SK-N-SH treated with all-trans-retinoic acid at 6 μM for 48 hours (cell line): Measurements from ENCODE around the gene ACSL6.

Source experiments
- ATAC-seq: fragments of 200-7000 bp; cut with Tn5 transposase; 3 replicates; pipeline ENCODE4 v1.9.1; 2020; ENCODE audit warnings: mild to moderate bottlenecking, moderate library complexity
- ARNTL ChIP-seq: fragments of 450-650 bp; formaldehyde crosslinking; IDR thresholded peaks from 2 replicates; pipeline ENCODE4 v1.5.0; 2020; ENCODE audit warnings: low read depth, mild to moderate bottlenecking, moderate library complexity, borderline replicate concordance
- BACH2 ChIP-seq: fragments of 250-450 bp; sonication (Bioruptor Pico); IDR thresholded peaks from 2 replicates; pipeline ENCODE4 v1.9.0; 2021; ENCODE audit warnings: mild to moderate bottlenecking, borderline replicate concordance
- CSDC2 ChIP-seq: fragments of 250-450 bp; sonication (Bioruptor Pico); IDR thresholded peaks from 2 replicates; pipeline ENCODE4 v1.5.0; 2020; ENCODE audit warnings: mild to moderate bottlenecking, moderate library complexity
- ESRRG ChIP-seq: fragments of 250-450 bp; sonication (Bioruptor Pico); IDR thresholded peaks from 2 replicates; pipeline ENCODE4 v1.6.1; 2021; ENCODE audit warnings: mild to moderate bottlenecking
- GLIS3 ChIP-seq: fragments of 250-450 bp; sonication (Bioruptor Pico); IDR thresholded peaks from 2 replicates; pipeline ENCODE4 v1.5.0; 2020; ENCODE audit warnings: mild to moderate bottlenecking, moderate library complexity
- ISL1 ChIP-seq: fragments of 250-450 bp; sonication (Bioruptor Pico); IDR thresholded peaks from 2 replicates; pipeline ENCODE4 v2.1.2; 2022; ENCODE audit warnings: mild to moderate bottlenecking, moderate library complexity
- PPARA ChIP-seq: fragments of 250-450 bp; sonication (Bioruptor Pico); IDR thresholded peaks from 2 replicates; pipeline ENCODE4 v1.5.0; 2020; ENCODE audit warnings: mild to moderate bottlenecking, borderline replicate concordance
- SNAI2 ChIP-seq: fragments of 250-450 bp; sonication (Bioruptor Pico); IDR thresholded peaks from 2 replicates; pipeline ENCODE4 v1.5.0; 2020; ENCODE audit warnings: mild to moderate bottlenecking, moderate library complexity
- TCF4 ChIP-seq: fragments of 250-450 bp; sonication (Bioruptor Pico); IDR thresholded peaks from 2 replicates; pipeline ENCODE4 v1.8.0; 2021; ENCODE audit warnings: mild to moderate bottlenecking, moderate library complexity, borderline replicate concordance
- TOX ChIP-seq: fragments of 250-450 bp; sonication (Bioruptor Pico); IDR thresholded peaks from 2 replicates; pipeline ENCODE4 v1.8.0; 2021; ENCODE audit warnings: mild to moderate bottlenecking, moderate library complexity, borderline replicate concordance
- ZC3H10 ChIP-seq: fragments of 250-450 bp; sonication (Bioruptor Pico); IDR thresholded peaks from 2 replicates; pipeline ENCODE4 v1.5.1; 2021; ENCODE audit warnings: mild to moderate bottlenecking, moderate library complexity
- ZFP30 ChIP-seq: fragments of 450-650 bp; formaldehyde crosslinking; IDR thresholded peaks from 2 replicates; pipeline ENCODE4 v1.5.0; 2022; ENCODE audit warnings: mild to moderate bottlenecking, moderate library complexity
- ZNF565 ChIP-seq: fragments of 450-650 bp; formaldehyde crosslinking; conservative IDR thresholded peaks from 2 replicates; pipeline ENCODE4 v1.5.0; 2020; ENCODE audit warnings: low read depth, mild to moderate bottlenecking, moderate library complexity
- ZNF70 ChIP-seq: fragments of 450-650 bp; formaldehyde crosslinking; IDR thresholded peaks from 2 replicates; pipeline ENCODE4 v1.5.0; 2020; ENCODE audit warnings: mild to moderate bottlenecking, moderate library complexity
- ZNF8 ChIP-seq: fragments of 450-650 bp; formaldehyde crosslinking; IDR thresholded peaks from 2 replicates; pipeline ENCODE4 v1.5.0; 2020; ENCODE audit warnings: mild to moderate bottlenecking, moderate library complexity
- TF ChIP-seq, protein P1 (sequence below): fragments of 250-450 bp; sonication (Bioruptor Pico); IDR thresholded peaks from 2 replicates; pipeline ENCODE4 v1.8.0; 2021; ENCODE audit warnings: low read depth, mild to moderate bottlenecking, moderate library complexity, borderline replicate concordance
- TF ChIP-seq, protein P2 (sequence below): fragments of 250-450 bp; sonication (Bioruptor Pico); IDR thresholded peaks from 2 replicates; pipeline ENCODE4 v1.5.1; 2021; ENCODE audit warnings: mild to moderate bottlenecking, moderate library complexity
- TF ChIP-seq, protein P3 (sequence below): fragments of 250-450 bp; sonication (Bioruptor Pico); IDR thresholded peaks from 2 replicates; pipeline ENCODE4 v1.8.0; 2020; ENCODE audit warnings: mild to moderate bottlenecking, moderate library complexity, borderline replicate concordance
- TF ChIP-seq, protein P4 (sequence below): fragments of 250-450 bp; sonication (Bioruptor Pico); IDR thresholded peaks from 2 replicates; pipeline ENCODE4 v1.5.0; 2020; ENCODE audit warnings: mild to moderate bottlenecking, moderate library complexity
- TF ChIP-seq, protein P5 (sequence below): fragments of 250-450 bp; sonication (Bioruptor Pico); IDR thresholded peaks from 2 replicates; pipeline ENCODE4 v1.5.1; 2020; ENCODE audit warnings: low read depth, mild to moderate bottlenecking, moderate library complexity

The ACSL6 gene

DNA sequence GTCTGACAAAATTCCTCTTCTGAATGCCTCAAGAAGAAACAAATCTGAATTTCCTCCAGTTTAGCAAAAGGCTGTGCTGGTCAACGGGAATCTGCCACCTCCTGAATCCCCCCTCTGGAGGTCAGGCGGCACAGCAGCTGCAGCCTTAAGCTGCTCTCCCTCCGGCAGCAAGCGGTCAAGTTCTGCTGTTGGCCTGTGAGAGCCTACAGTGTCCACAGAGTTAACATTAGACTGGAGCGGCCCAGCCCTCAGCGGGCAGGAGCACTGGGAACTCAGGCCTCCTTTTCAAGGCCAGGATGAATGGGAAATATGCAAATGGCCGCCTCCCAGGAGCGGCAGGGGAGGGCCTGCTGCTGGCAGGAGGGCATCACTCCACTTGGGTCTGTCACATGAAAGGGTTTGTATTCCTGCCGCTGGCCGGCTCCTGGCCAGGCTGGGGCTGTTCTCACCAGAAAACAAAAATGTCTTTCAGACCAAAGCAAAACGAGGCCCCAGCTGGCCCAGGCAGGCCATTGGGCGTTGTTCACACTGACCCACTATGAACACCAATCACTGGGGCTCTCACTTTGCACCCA, 8.2 kb downstream of the ACSL6 start:
- no peak for ATAC-seq
- no peak for TF ChIP-seq ZNF8
- TF ChIP-seq ARNTL: no peak
- TF ChIP-seq BACH2: no peak
- TF ChIP-seq, protein P1, sequence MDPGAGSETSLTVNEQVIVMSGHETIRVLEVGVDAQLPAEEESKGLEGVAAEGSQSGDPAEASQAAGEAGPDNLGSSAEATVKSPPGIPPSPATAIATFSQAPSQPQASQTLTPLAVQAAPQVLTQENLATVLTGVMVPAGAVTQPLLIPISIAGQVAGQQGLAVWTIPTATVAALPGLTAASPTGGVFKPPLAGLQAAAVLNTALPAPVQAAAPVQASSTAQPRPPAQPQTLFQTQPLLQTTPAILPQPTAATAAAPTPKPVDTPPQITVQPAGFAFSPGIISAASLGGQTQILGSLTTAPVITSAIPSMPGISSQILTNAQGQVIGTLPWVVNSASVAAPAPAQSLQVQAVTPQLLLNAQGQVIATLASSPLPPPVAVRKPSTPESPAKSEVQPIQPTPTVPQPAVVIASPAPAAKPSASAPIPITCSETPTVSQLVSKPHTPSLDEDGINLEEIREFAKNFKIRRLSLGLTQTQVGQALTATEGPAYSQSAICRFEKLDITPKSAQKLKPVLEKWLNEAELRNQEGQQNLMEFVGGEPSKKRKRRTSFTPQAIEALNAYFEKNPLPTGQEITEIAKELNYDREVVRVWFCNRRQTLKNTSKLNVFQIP (CRISPR knock-in tag): no peak
- TF ChIP-seq TCF4 (CRISPR knock-in tag): no peak
- no peak for TF ChIP-seq ZNF565 (CRISPR knock-in tag)
- TF ChIP-seq GLIS3: no peak
- TF ChIP-seq ESRRG (CRISPR knock-in tag): no peak
- no peak for TF ChIP-seq PPARA (CRISPR knock-in tag)
- no peak for TF ChIP-seq ZFP30 (CRISPR knock-in tag)
- TF ChIP-seq, protein P2, sequence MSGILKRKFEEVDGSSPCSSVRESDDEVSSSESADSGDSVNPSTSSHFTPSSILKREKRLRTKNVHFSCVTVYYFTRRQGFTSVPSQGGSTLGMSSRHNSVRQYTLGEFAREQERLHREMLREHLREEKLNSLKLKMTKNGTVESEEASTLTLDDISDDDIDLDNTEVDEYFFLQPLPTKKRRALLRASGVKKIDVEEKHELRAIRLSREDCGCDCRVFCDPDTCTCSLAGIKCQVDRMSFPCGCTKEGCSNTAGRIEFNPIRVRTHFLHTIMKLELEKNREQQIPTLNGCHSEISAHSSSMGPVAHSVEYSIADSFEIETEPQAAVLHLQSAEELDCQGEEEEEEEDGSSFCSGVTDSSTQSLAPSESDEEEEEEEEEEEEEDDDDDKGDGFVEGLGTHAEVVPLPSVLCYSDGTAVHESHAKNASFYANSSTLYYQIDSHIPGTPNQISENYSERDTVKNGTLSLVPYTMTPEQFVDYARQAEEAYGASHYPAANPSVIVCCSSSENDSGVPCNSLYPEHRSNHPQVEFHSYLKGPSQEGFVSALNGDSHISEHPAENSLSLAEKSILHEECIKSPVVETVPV (CRISPR knock-in tag): no peak
- TF ChIP-seq, protein P3, sequence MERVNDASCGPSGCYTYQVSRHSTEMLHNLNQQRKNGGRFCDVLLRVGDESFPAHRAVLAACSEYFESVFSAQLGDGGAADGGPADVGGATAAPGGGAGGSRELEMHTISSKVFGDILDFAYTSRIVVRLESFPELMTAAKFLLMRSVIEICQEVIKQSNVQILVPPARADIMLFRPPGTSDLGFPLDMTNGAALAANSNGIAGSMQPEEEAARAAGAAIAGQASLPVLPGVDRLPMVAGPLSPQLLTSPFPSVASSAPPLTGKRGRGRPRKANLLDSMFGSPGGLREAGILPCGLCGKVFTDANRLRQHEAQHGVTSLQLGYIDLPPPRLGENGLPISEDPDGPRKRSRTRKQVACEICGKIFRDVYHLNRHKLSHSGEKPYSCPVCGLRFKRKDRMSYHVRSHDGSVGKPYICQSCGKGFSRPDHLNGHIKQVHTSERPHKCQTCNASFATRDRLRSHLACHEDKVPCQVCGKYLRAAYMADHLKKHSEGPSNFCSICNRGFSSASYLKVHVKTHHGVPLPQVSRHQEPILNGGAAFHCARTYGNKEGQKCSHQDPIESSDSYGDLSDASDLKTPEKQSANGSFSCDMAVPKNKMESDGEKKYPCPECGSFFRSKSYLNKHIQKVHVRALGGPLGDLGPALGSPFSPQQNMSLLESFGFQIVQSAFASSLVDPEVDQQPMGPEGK: no peak
- TF ChIP-seq ISL1 (CRISPR knock-in tag): no peak
- TF ChIP-seq, protein P4, sequence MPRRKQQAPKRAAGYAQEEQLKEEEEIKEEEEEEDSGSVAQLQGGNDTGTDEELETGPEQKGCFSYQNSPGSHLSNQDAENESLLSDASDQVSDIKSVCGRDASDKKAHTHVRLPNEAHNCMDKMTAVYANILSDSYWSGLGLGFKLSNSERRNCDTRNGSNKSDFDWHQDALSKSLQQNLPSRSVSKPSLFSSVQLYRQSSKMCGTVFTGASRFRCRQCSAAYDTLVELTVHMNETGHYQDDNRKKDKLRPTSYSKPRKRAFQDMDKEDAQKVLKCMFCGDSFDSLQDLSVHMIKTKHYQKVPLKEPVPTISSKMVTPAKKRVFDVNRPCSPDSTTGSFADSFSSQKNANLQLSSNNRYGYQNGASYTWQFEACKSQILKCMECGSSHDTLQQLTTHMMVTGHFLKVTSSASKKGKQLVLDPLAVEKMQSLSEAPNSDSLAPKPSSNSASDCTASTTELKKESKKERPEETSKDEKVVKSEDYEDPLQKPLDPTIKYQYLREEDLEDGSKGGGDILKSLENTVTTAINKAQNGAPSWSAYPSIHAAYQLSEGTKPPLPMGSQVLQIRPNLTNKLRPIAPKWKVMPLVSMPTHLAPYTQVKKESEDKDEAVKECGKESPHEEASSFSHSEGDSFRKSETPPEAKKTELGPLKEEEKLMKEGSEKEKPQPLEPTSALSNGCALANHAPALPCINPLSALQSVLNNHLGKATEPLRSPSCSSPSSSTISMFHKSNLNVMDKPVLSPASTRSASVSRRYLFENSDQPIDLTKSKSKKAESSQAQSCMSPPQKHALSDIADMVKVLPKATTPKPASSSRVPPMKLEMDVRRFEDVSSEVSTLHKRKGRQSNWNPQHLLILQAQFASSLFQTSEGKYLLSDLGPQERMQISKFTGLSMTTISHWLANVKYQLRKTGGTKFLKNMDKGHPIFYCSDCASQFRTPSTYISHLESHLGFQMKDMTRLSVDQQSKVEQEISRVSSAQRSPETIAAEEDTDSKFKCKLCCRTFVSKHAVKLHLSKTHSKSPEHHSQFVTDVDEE (CRISPR knock-in tag): no peak

DNA sequence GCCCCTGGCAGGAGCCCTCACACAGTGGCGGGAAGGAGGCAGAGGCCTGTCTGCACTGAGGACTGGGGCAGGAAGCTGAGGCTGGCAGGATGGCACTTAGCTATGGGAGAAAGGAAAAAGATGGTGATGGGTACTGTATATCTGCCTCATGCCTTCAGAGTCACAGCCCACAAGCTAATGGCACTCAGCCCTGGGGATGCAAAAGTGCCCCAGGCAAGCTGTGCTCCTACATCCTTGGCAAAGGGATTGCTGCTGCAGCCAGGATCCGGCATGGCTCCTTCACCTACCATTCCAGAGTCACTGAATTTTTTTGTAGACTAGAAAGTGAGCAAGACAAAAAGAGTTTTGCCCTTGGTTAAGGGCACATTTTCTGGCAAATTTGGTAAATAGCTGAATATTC, 8.7 kb downstream of the ACSL6 start:
- ATAC-seq: no peak
- TF ChIP-seq BACH2: no peak
- TF ChIP-seq ZNF70 (CRISPR knock-in tag): no peak
- TF ChIP-seq ZC3H10: no peak
- TF ChIP-seq TOX (CRISPR knock-in tag): no peak
- TF ChIP-seq CSDC2: no peak
- TF ChIP-seq, protein P2 (CRISPR knock-in tag): no peak
- TF ChIP-seq, protein P1 (CRISPR knock-in tag): no peak
- no peak for TF ChIP-seq ZFP30 (CRISPR knock-in tag)
- no peak for TF ChIP-seq ESRRG (CRISPR knock-in tag)
- no peak for TF ChIP-seq ISL1 (CRISPR knock-in tag)
- no peak for TF ChIP-seq ZNF8
- TF ChIP-seq, protein P5, sequence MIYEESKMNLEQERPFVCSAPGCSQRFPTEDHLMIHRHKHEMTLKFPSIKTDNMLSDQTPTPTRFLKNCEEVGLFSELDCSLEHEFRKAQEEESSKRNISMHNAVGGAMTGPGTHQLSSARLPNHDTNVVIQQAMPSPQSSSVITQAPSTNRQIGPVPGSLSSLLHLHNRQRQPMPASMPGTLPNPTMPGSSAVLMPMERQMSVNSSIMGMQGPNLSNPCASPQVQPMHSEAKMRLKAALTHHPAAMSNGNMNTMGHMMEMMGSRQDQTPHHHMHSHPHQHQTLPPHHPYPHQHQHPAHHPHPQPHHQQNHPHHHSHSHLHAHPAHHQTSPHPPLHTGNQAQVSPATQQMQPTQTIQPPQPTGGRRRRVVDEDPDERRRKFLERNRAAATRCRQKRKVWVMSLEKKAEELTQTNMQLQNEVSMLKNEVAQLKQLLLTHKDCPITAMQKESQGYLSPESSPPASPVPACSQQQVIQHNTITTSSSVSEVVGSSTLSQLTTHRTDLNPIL (CRISPR knock-in tag): no peak
- no peak for TF ChIP-seq SNAI2 (CRISPR knock-in tag)
- TF ChIP-seq PPARA (CRISPR knock-in tag): no peak
- TF ChIP-seq ZNF565 (CRISPR knock-in tag): no peak
- TF ChIP-seq, protein P3: no peak
- TF ChIP-seq, all 23 proteins: peak for 0
